Hematopoietic multipotent progenitor cell (in vitro differentiated cells): ENCODE results near the gene OR4D11. TPM values are rescaled to one million over a fixed set of nuclear protein-coding genes. Genes with fewer than 3 reads are reported as not detected.
"Not testable (repeated sequence)": the region's sequence is repeated elsewhere in the genome, so short reads cannot be mapped to it uniquely, and the experiment has no call there.

Experiments
- DNase-seq, 3 donors: peaks; one replicate each; pipeline ENCODE4 v3.0.0-alpha.2; 2011 to 2015; ENCODE audit warnings: low read depth in 2 of 3, low spot score in 2 of 3
- total RNA-seq: library from RNA; depleted of rRNA; stranded (reverse); fragments of >200 nt; gene quantifications from one replicate; pipeline ENCODE4 v1.2.3, GENCODE V29; 2012

Gene OR4D11
- total RNA-seq, 1 donor = not detected

DNA sequence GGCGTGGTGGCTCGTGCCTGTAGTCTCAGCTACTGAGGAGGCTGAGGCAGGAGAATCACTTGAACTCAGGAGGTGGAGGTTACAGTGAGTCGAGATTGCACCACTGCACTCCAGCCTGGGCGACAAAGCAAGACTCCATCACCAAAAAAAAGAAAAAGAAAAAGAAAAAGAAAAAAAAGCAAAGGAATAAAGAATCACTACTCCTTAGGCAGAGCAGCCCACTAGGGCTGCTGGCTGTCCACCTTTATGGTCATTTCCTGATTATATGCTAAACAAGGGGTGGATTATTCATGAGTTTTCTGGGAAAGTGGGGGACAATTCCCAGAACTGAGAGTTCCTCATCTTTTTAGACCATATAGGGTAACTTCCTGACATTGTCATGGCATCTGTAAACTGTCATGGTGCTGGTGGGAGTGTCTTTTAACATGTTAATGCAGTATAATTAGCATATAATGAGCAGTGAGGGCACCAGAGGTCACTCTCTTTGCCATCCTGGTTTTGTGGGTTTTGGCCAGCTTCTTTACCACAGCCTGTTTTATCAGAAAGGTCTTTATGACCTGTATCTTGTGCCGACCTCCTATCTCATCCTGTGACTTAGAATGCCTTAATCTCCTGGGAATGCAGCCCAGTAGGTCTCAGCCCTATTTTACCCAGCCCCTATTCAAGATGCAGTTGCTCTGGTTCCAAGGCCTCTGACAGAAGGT lies 44.4 kb downstream of the OR4D11 start:
- not testable (repeated sequence) for DNase-seq

DNA sequence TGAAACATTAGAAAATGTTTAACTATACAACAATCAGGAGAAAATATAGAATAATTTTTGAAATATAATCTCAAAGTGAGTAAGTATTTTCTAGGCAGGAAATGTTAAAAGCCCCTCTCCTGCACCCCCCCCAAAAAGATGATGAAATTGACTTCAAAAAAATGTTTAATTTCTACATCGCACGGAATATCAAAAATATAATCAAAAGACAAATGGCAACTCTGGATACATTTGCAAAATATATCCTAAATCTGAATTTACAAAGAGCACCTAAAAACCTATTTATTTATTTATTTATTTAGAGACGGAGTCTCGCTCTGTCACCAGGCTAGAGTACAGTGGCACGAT lies 44.9 kb downstream of the OR4D11 start:
- no peak for DNase-seq

DNA sequence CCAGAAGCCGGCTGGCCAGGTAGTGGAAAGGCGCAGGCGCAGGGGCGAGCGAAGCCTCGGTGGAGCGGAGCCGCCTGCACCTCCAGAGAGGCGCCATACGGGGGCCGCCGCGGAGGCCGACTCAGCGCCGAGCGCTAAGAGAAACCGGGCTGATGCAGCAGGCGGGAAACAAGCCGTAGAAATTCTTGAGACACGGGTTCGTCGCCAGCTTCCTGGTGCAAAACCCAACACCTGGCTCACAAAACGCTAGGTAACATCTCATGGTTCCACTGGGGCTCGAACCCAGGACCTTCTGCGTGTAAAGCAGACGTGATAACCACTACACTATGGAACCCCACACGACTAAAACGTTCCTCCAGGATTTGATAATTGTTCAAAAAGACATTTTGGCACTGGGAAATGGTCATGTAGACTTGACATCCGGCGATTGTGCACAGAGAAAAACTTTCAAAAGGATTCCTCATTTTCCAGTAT lies 47.0 kb downstream of the OR4D11 start:
- peak; percentile 72 to 95 (median 91) for DNase-seq

GRCh38 chr11:59550842-59551658 lies 47.7 kb downstream of the OR4D11 start:
- DNase-seq = peak; percentile 69 to 93 (median 82)

GRCh38 chr11:59551659-59552521 lies 48.5 kb downstream of the OR4D11 start:
- DNase-seq = peak in 1 of 3 donors; percentile 72

- DNase-seq = no peak
These were observed 49.5 kb downstream of the OR4D11 start for GRCh38 chr11:59552844-59553243.

- no peak for DNase-seq
These were observed 49.9 kb downstream of the OR4D11 start for GRCh38 chr11:59553323-59553722.

Other genes starting within 250 kb of the OR4D11 start
- not detected for gene OR5AN1, start 144.7 kb upstream of the OR4D11 start, total RNA-seq
- gene OR5A2, start 77.2 kb upstream of the OR4D11 start, total RNA-seq = under 0.01 TPM
- under 0.01 TPM for gene OR5A1, start 67.1 kb upstream of the OR4D11 start, total RNA-seq
- gene OR4D6, start 46.6 kb upstream of the OR4D11 start, total RNA-seq = not detected
- not detected for gene OR4D10, start 30.3 kb upstream of the OR4D11 start, total RNA-seq
- gene OR4D9, start 8.0 kb downstream of the OR4D11 start, total RNA-seq = under 0.01 TPM
- 23.7 TPM for gene OSBP, start 112.2 kb downstream of the OR4D11 start, total RNA-seq
- gene PATL1, start 165.5 kb downstream of the OR4D11 start, total RNA-seq = 8.3 TPM
- gene OR10V1, start 210.3 kb downstream of the OR4D11 start, total RNA-seq = not detected